SK-N-SH treated with all-trans-retinoic acid at 6 μM for 48 hours (cell line): ENCODE results near the gene SMS.

ENCODE experiments used
- PATZ1 ChIP-seq: fragments of 250-450 bp; sonication (Bioruptor Pico); IDR thresholded peaks from 2 replicates; pipeline ENCODE4 v1.8.0; 2020; ENCODE audit warnings: mild to moderate bottlenecking, moderate library complexity, borderline replicate concordance
- PPARA ChIP-seq: fragments of 250-450 bp; sonication (Bioruptor Pico); IDR thresholded peaks from 2 replicates; pipeline ENCODE4 v1.5.0; 2020; ENCODE audit warnings: mild to moderate bottlenecking, borderline replicate concordance
- RARB ChIP-seq: fragments of 250-450 bp; sonication (Bioruptor Pico); IDR thresholded peaks from 2 replicates; pipeline ENCODE4 v1.8.0; 2021; ENCODE audit warnings: mild to moderate bottlenecking, moderate library complexity
- ZFP3 ChIP-seq: fragments of 250-450 bp; sonication (Bioruptor Pico); IDR thresholded peaks from 2 replicates; pipeline ENCODE4 v1.5.0; 2020; ENCODE audit warnings: mild to moderate bottlenecking, moderate library complexity
- ZFP30 ChIP-seq: fragments of 450-650 bp; formaldehyde crosslinking; IDR thresholded peaks from 2 replicates; pipeline ENCODE4 v1.5.0; 2022; ENCODE audit warnings: mild to moderate bottlenecking, moderate library complexity

DNA sequence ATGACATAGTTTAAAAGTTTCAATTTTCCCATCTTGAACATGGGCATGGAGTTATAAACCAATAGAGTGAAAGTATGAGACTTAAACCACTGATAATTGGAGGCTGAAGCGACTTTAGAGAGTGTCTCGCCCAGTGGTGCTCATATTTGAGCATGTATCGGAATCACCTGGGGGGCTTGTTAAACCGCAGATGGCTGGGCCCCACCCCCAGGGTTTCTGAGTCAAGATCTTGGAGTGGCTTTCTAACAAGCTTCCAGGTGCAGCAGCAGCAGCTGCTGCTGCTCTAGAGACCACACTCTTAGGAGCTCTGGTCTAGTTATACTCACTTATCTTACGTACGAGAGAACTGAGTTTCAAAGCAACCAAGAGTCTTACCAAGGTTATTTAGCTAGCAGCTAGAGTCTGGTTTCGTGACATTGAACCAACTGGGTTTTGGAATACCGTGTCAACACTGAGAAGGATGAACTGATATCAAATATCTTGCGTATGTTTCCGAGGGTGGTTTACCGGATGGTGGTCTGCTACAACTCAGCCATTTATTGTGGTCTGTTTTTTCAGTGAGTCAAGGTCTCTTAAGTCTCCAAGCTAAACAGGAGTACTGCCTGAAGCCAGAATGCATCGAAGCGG, 97.5 kb downstream of the SMS start:
- TF ChIP-seq PATZ1: no peak
- TF ChIP-seq RARB (CRISPR knock-in tag): no peak
- no peak for TF ChIP-seq ZFP3 (CRISPR knock-in tag)
- TF ChIP-seq PPARA (CRISPR knock-in tag): no peak
- TF ChIP-seq ZFP30 (CRISPR knock-in tag): no peak
